ENCODE measurements around the gene PCAT6.

The PCAT6 gene

DNA sequence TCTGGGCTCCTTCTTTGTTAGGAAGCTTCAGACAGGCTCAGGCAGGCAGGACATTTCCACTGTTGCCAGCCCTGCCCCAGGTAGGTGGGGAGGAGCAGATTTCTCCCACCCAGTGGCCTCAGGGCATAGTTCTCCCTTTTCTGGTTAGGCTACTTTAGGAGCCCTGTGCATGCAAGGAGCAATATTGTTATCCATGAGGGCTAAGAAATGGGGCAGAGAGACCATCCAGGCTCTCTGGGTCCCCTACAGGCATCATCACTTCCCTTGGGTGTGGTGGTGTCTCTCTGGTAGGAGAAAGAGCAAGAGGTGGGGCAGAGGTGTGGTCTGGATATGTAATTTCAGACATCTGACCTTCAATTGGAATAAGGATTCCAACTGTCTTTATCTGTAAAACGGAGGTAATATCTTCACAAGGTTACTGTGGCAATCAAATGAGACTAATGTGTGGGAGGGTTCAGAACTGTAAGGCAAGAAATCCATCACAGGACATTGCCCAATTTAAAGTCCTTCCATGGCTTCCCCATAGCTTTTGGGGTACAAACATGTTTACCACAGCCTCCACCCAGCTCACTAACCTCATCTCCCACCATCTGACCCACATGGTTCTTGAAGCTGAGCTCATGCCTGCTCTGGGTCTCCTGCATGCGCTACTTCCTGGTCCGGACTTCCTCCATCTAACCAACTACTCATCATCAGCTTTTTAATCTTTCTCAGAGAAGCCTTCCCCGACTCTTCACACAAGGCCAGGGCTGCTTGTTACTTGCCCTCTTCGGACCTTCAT lies 26.1 kb downstream of the PCAT6 start:
- H3K27ac ChIP-seq = no peak overlapping the region
- DNase-seq (ENCODE audit: low read depth, low spot score) = no peak

DNA sequence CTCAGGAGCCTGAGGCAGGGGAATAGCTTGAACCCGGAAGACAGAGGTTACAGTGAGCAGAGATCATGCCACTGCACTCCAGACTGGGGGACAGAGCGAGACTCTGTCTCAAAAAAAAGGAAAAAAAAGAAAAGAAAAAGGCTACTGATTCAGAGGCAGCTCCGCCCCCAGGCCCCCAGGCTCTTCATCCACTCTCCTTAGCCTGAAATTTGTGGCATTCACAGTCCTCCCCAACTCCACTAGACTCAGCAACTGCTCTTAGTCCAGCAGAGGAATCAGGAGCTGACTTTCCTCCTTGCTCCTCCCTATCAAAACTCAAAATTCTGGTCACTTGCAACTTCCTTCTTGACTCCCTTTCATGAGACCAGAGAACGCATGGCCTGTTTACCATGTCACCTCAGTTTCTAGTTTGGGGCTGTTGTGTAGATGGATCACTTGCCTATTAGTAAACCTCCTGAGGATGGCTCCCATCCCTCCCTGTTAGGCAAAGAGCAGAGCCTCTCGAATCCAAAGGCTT lies 27.1 kb downstream of the PCAT6 start:
- no peak for DNase-seq (ENCODE audit: low read depth, low spot score)
- H3K27ac ChIP-seq = no peak overlapping the region

DNA sequence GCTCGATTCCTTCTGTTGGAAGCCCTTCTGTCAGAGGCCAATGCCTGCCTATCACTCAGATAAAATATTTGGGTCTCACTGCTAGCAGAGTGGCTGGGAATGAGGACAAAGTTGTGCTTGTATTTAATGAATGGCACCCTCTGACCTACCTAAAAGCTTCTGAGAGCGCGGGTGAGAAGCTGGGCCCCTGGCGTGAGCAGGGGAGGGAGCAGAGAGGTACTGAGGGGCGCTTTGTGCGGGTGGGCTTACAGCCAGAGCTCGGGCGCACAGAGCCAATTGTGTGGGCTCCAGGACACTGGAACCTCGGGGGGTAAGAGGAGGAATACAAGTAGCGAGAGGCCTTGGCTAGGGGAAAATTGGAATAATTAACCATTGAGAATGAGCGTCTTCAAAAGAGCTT lies 32.3 kb downstream of the PCAT6 start:
- no peak for DNase-seq (ENCODE audit: low read depth, low spot score)
- no peak overlapping the region for H3K27ac ChIP-seq

DNA sequence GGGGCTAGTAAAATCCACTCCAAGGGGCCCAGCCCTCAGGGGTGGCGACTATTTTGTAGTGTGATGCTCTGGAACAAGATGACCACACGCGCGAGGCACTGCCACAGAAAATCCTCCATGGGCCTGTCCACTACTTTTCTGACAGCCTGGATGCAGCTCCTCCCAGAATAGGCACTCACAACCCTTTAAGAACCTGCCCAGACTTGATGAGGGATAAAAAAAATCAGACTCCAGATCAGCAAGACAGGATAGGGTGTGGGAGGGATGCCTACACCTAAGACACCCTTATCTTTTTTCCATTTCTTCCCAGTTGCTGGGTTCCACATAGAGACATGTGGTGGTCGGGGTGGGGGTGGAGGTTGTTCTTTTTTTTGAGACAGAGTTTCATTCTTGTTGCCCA lies 33.5 kb downstream of the PCAT6 start:
- H3K27ac ChIP-seq = no peak overlapping the region
- no peak for DNase-seq (ENCODE audit: low read depth, low spot score)

DNA sequence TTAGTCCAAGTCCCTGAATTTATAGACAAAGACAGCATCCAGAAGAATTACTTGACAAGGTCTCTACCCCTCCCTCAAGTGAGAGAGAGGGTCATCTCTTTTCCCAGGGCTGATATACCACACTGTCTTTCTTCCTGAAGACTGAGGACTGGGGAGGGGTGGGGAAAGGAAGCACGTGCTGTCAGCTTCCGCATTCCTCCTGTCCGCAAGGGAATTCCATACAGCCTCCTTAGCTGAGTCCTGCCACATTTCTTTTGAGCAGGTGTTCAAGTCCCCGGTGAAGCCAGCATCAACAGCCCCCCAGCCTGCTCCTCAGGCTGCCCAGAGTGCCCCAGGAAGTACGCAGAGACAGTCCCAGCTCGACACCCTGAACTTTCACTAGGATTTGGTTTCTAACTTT lies 34.2 kb downstream of the PCAT6 start:
- DNase-seq (ENCODE audit: low read depth, low spot score) = no peak
- H3K27ac ChIP-seq = no peak overlapping the region

DNA sequence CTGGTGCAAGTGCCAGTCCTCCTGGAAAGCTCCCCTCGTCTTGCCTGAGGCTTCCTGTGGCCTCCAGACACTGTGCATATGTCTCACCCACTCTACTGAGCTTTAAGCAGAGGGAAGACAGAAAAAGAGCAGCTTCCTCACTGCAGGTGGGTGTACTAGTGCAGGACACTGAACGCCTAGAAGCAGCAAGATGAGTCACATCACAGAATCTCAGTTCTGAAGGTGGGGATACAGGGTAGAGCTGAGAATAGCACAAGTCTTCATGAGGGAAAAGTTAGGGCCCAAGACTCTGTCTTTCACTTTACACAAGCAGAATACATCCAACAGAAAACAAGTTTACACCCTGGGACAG lies 37.4 kb downstream of the PCAT6 start:
- H3K27ac ChIP-seq = no peak overlapping the region
- no peak for DNase-seq (ENCODE audit: low read depth, low spot score)

DNA sequence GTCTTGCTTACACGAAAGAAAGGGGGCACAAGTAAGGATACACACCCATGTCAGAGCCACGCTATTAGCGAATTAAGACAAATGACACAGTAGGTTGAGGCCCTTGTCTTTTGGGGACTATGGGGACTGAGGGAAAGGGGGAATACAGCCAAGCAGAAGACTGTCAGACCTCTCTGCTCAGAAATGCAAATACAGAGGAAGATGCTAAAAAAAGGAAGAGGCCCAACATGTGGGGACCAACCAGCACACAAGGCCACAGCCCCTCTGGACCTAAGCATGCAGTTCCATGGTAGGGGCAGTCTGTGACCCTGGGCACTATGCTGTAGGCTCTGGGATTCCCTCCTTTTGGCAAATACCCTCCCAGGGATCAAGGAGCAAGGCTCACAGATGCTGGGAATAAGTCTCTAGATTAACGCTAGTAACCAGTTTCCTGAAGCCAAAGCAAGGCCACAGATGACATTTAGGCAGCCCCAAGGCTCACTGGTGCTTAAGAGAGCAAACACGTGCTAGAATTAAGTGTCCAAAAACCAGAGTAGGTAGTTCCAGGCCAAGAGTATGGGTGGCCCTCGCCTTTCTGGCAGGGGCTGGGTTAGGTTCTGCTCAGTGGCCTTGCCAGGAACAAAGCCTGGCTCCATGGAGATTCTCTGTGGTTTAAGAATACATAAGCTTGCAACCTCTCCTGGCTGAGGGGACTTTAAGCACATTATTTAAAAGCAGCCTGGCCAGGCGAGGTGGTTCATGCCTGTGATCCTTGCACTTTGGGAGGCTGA lies 40.0 kb downstream of the PCAT6 start:
- H3K27ac ChIP-seq = no peak overlapping the region
- DNase-seq (ENCODE audit: low read depth, low spot score) = no peak

DNA sequence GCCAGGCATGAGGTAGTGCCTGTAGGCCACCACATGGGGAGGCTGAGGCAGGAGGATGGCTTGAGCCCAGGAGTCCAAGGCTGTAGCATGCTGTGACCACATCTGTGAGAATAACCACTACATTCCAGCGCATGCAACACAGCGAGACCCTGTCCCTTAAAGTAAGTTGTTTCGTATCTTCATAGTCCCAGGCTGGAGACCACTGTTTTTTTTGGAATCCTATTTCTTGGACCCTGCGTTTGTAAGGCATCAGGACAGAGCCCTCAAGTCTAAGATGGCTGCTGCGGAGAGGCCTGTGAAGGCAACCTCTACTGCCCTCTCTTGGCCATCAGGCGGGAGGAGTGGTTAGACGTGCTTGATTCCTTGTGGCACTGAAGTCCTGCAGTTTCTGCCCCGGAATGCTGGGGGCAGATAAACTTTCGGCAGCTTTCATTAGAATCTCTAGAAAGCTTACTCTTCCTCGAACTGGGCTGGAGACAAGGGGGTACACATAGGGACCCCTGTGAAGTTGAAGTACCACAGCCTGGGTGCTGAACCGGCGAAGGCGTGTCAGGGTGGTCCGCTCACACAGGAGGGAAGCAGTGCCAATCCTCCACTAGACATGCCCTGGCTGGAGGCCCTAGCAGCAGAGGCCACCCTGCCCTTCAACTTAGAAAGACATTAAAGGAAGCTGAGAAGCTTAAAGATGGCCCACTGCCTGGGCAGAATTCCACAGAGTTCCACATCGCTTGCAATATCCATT lies 41.6 kb downstream of the PCAT6 start:
- no peak for DNase-seq (ENCODE audit: low read depth, low spot score)
- no peak overlapping the region for H3K27ac ChIP-seq

DNA sequence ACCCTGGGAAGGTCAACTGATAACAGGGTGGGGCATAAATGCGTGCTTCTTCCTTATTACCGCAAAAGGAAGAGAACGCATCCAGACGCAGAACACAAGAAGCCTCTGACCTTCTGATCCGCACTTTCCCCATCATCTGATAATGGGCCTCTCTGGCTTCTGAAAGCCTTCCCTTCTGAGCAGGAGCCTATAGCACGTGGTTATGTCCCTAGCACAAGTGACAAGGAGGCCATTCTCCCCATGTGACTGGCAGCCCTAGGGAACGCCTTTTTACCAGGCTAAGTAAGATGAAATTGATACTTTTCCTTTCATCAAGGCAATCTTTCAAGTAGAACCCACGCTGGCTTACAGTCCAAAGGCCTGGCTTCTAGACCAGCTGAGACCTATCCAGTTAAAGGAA lies 44.0 kb downstream of the PCAT6 start:
- DNase-seq (ENCODE audit: low read depth, low spot score) = no peak
- no peak overlapping the region for H3K27ac ChIP-seq

DNA sequence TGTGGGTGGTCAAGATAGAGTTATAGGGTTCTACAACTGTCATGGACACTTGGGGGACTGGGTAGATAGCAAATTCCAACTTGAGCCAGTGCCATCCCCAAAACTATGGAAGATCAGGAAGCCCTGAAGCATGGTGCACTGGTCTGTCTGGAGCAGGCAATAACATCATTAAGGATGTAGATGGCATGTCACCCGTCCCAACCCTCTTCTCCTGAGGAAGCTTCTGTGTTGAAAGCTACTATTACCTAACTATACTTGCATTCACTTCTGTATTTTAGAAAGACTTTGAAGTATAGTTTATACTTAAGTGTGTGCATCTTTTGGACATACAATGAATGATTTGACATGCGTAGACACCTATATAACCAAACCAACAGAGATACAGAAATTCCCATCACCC lies 45.3 kb downstream of the PCAT6 start:
- DNase-seq (ENCODE audit: low read depth, low spot score) = no peak
- no peak overlapping the region for H3K27ac ChIP-seq

DNA sequence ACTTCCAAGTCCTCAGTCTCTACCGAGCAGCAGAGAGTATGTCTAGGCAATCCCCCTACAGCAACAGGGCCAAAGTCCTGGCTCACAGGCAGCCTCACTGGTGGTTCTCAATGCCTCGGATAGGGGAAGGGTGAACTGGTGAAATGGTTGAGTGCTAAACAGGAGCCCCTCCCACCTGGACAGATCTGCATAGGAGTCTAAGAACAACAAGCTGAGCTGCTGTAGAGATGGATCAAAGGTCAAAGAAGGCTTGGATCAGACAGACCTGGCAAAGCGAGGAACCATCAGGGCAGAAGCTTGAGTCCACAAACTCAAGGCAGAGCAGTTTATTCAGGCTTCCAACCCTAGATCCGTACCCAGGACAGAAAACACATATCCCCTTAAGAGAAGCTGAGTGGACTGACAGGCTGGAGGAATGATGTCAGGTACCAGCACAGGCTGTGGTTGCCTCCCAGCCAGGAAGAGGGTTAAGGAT lies 46.4 kb downstream of the PCAT6 start:
- DNase-seq (ENCODE audit: low read depth, low spot score) = no peak
- no peak overlapping the region for H3K27ac ChIP-seq

DNA sequence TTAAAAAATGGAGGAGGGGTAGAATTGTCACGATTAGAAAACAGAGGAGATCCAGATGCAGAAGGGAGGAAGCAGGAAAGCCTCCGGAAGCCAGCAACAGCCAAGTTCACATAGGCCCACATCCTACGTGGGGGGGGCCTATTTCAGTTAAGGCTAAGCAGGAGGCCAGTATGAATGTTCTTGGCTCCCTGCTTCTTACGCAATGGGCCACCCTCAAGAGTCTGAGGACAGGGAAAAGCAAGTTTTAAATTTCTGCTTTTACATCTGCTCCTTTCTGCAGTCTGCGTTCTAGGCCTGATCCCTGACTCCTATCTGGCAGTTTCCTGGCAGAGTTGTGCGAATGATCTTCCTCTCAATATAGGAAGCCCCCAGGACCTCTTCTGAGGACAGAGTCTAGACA lies 47.6 kb downstream of the PCAT6 start:
- DNase-seq (ENCODE audit: low read depth, low spot score) = no peak

DNA sequence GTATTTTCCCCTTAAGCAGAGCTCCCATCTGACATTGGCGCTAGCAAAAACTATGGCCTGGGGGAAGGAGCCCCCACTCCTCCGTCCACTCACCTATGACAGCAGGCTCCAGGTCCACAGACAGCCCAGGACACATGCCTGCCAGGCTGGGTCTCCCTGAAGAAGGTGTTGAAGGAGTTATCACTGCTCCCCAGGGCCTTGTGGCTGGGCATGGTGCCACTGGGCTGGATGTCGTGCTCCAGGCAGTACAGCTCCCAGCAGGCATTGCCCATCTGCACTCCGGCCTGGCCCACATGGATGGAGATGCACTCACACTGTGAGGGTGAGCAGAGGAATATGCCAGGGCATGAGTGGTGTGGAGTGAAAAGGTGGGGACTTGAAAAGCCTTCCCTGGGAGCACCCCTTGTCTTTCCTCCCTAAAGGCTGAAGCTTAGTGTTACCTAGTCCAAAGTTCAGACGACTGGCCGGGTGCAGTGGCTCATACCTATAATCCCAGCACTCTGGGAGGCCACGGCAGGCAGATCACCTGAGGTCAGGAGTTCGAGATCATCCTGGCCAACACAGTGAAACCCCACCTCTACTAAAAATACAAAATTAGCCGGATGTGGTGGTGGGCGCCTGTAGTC lies 48.1 kb downstream of the PCAT6 start:
- no peak overlapping the region for H3K27ac ChIP-seq
- no peak for DNase-seq (ENCODE audit: low read depth, low spot score)

More for the DNA sequence above, 47.6 kb downstream of the PCAT6 start:
- no peak overlapping the region for H3K27ac ChIP-seq

DNA sequence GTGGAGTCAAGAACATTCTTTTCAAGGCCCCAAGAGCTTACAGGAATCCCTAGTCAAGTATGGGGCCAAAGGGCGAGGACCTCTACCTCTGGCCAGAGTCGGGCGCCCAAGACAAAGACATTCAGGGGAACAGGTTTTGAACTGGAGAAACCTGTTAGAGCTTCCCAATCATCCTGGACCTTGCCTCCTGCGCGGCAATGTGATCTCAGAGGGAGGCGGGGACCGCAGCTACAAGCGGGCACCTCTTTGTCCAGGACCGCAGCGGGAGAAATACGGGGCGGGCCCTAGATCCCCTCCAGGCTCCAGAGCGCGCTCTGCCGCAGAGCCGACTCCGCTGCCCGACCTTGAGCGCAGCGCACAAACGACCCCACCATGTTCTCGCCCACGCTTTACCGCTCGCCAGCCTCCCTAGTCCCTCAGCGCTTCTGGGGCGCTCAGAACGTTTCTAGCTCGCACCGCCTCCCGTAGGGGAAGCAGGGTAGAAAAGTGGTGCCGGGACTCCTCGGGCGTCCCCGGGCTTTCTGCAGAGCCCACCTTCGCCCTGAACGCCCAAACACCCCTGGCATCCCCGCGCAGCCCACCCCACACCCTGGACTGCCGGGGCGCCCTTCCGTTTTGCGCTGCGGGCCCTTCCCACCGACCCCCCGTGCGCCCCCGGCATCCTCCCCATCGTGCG lies 50.1 kb downstream of the PCAT6 start:
- no peak for DNase-seq (ENCODE audit: low read depth, low spot score)
- no peak overlapping the region for H3K27ac ChIP-seq

Measured in epithelial cell of prostate (primary cell).